HG03469 (cell line): ENCODE results near the gene FRMD4A.
"Not testable (repeated sequence)": the region's sequence is repeated elsewhere in the genome, so short reads cannot be mapped to it uniquely, and the experiment has no call there.

Source experiments
- ATAC-seq: cut with Tn5 transposase; IDR thresholded peaks from one replicate; pipeline ENCODE4 v1.9.1; 2021; ENCODE audit warnings: mild to moderate bottlenecking, moderate library complexity, moderate number of reproducible peaks; ENCODE audit not compliant: unreplicated experiment

FRMD4A gene

DNA sequence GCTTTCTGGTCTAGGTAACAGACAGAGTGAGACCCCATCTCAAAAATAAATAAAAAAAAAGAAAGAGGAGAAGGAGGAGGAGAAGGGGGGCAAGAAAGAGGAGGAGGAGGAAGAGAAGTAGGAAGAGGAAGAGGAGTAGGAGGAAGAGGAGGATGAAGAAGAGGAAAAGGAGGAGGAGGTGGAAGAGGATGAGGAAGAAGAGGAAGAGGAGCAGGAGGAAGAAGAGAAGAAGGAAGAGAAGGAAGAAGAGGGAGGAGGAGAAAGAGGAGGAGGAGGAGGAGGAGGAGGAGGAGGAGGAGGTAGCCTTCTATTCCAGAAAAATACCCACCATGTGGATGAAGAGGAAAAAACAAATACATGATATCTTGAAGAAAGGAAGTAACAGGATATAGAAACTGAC, 172.1 kb downstream of the FRMD4A start:
- no peak for ATAC-seq

DNA sequence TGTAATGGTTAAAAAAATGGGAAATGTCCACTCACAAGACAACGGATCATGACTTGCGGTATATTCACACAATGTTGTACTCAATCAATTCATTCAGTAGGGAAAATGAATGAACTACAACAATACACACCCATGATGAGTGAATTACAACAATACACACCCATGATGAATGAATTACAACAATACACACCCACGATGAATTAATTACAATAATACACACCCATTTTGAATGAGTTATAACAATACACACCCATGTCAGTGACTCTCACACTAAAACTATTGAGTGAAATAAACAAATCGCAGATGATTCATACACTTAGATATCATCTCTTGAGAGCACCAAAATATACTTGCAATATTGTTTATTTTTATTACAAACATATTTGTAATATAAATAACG, 174.6 kb downstream of the FRMD4A start:
- no peak for ATAC-seq

DNA sequence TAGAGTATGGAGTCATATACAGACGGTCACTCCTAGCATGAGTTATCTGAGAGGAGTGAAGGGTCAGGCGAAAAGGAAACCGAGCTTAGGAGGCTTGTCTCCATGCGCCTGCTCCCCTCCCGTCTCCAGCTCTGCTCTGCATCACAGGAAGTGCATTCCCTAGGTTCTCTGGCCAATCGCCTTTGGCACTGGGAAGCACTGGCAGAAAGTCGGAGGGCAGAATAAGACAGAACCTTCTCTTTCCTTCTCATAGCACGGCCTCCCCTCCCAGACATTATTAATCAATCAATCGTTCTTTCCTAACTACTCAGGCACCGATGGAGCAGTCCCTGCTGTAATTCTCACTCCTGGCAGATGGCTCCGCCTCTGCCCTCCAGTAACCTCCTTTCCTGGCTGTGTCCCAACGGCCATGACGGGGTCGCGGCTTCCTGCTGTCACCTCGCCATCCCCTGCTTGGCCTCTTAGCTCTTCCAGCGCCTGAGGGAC, 177.1 kb downstream of the FRMD4A start:
- no peak for ATAC-seq

DNA sequence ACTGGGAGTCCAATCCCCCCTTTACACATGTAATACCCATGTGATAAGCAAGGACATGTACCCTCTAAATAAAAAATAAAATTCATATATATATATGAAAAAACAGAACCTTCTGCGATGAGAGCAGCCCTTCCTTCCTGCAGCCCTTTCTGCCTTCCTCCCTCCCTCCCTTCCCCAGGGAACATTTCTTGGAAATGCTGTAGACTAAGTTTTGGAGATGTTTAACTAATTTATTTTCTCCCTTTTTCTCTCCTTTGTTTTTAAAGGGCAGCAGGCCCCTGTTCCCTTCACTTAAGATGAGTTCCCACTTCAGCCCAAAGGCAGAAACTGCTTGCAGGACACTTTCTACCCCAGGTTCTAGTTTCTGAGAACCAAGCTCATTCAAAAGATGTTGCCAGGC, 179.2 kb downstream of the FRMD4A start:
- no peak for ATAC-seq

DNA sequence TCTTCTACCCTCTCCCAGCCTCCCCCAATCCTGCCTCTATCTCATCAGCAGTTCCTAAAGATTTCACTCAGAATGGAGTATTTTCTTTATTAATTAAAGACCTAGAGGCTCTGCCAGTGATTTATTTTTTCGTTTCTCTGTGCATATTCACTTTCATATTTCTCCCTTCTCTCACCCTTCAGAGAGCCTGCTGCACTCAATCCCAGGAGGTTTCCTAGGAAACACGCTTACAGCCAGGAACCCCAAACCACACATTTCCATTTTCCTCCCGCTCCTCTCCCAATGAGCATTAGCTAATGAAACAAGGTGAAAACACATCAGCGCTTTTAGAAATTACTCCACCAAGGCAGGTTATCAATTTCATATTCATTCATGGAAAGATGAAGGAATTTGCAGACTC, 180.2 kb downstream of the FRMD4A start:
- ATAC-seq = no peak

DNA sequence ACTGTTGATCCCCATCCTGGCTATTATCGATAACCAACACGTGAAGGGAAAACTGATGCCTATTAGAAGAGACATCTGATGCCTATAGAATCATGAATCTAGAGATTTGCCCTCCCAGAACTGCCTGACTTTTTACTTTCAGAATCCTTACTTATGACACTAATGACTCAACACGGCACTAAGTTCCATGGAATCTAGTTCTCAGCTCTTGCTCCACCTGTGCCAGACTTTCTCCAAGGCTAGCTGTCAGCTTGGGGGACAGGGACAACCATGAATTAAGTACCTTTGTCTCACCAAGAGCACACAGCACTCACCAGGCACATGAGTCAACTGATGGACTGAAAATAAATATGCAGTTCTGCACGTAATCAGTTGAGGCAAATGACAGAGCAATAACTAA, 184.2 kb downstream of the FRMD4A start:
- ATAC-seq = no peak

DNA sequence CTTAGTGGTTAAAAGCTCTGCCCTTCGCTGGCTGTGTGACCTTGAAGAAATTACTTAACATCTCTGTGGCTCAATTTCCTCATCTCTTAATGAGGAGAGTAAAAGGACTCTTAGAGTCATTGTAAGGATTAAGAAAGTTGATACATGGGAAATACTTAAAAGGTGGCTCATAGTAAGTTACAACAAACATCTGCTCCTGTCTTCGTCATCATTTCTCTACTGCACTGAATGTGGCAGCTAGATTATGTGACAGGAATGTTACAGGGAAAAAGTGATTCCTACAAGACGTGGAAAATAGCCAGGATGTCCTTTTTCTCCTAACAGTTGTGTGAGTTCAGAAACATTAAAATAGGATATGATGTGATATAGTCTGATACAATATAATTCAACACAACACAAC, 184.7 kb downstream of the FRMD4A start:
- ATAC-seq = no peak

DNA sequence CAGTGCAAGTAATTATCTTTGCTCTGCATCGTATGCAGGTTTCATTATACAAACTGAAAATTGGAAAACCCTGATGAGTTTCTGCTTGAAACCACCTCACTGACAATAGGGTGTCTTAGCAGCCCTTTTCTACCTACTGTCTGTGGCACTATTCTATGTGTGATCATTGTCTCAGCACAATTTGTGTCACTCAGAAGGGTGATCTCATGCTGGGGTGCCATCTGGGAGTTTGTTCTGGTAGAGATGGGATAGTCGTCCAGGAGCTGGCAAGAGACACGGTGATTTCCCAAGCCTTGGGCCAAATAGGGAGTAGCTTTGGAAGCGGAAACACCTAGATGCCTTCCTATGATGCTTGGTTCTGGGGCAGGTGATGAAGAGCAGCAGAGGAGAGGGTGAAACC, 186.3 kb downstream of the FRMD4A start:
- ATAC-seq = no peak

DNA sequence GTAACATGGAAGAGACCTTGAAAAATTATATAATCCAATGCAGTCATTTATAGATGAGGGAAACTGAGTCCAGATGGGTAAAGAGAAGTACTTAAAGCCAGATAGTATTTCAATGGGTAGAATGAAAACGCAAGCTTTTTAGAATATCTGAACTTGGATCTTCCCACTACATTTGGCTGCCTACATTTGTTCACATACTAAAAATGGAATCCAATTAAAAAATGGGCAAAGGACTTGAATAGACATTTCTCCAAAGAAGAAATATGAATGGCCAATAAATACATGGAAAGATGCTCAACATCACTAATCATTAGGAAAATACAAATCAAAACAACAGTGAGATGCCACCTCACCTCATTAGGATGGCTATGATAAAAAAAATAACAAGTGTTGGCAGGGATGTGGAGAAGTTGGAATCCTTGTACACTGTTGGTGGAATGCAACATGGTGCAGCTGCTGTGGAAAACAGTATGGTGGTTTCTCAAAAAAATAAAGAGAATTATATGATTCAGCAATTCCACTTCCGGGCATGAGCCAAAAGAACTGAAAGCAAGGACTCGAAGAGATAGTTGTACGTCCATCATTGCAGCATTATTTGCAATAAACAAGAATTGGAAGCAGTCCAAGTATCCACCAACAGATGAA, 188.0 kb downstream of the FRMD4A start:
- no peak for ATAC-seq

DNA sequence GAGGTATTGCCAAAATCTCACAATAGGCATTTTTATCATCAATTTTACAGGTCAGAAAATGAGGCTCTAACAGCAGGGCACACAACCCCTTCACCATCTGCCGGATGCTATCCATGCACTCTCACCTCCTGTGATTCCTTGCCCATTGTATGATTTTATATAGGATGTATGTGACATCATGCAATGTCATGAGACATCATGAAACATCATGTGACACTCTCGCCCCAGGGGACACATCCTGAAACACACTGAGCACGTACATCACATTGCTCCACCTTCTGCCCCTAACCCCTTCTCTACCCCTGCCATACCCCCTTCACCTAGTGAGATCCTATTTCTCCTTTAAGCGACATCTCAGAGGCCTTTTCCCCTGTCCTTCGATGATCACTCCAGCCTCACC, 189.4 kb downstream of the FRMD4A start:
- ATAC-seq = no peak

DNA sequence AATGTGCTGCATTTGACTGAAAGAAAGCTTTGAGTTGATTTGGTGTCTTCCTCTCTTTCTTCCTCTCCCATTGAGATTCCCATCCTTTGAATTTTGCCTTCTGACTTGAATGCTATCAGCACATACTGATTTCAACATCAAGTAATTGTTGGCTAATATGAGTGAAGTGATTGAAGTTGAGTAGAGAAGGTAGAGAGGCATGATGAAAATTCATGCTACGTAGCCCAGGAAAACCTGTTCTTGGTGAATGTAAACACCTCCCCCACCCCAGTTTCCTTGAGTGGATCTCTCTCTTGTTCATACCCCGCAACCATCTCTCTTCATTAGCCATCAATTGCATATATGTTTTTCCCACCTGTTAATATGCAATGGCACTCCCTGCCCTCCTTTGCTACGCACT, 193.3 kb downstream of the FRMD4A start:
- ATAC-seq = no peak

DNA sequence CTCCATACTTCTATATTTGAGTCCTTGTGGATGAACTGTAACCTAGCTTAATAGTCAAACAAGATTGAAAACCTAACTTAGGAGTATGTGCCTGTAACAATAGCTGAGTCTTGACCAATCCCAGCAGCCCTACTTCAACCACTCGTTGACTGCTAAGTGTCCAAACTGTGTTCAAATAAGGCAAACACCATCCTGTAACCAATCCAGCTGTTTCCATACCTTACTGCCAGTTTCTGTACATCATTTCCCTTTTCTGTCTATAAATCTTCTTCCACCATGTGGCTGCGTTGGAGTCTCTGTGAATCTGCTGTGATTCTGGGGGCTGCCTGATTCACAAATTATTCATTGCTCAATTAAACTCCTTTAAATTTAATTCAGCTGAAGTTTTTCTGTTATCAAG, 195.5 kb downstream of the FRMD4A start:
- ATAC-seq = not testable (repeated sequence)

DNA sequence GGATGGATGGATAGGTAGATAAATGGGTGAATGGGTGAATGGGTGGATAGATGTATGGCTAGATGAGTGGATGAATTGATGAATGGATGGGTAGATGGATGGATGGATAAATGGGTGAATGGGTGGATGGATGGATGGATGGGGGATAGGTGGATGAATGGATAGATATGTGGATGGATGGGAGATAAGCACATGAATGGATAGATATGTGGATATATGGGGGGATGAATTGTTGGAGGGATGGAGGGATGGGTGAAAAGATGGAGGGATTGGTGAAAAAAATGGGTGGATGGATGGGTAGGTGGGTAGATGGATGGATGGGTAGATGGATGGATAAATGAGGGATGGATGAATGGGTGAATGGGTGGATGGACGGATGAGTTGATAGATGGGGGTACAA, 196.4 kb downstream of the FRMD4A start:
- no peak for ATAC-seq

DNA sequence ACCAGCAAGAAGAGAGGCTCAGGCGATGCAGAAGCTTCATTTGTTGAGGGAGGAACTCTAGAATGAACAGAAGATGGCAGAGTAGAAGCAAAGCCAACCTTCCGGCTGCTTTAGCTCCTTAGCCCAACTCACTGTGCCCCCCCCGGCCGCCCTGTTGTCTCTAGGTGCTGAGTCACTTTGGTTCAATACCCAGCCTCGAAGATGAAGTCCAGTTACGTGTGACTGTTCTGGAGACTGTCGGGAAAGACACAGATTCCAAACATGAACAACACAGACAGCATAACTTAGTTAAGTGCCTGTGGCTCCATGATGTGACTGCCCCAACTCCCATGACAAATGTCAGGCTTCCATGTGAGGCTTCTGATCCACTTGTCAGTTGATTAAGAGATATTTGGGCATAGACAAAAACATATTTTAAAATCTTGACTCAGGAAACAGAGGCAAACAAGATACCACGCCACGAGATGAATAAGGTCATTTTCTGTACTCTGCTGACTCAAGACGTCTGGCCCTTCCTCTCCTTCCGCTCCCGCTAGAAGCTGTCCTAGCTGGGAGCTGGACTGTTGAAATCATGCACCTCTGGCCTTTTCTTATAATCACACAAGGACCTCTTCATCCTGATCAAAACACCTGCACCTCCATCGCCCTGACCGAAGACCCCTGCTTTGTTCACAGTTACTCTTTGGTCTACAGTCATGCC, 199.3 kb downstream of the FRMD4A start:
- ATAC-seq = no peak

DNA sequence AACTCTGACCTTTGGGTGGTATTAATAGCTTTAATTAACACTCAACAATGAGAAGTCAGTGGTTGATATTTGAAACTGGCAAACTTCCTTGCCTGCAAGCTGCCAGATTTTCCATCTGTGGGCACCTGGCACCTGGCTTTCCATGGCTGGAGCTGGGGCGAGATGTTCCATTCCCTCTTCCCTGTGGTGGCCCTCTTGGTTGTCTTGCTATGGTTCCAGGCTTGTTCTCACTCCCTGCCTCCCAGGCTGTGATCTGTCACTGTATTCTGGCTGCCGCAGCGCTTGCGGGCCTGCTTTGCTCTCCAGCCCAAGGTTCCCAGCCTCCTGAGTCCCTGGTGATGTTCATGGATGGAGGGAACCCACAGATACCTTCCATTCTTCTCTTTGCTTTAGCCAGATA, 201.0 kb downstream of the FRMD4A start:
- ATAC-seq = no peak

DNA sequence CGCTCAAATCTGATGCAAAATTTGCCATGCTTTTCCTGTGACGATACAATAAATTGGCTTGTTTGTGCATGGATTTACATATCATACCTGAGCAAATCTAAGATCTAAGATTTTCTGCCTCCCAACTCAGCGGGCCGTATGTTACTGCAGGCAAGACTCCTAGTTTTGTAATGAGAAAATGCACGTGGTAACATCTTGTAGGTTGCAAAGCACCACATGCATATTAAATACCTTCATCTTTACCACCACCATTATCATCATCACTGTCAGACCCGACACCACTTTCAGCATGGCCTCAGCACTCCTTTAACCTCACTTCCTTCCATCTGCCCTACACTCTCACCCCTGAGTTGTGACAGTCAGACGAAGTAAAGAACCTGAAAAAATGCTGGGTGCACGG, 202.2 kb downstream of the FRMD4A start:
- no peak for ATAC-seq

DNA sequence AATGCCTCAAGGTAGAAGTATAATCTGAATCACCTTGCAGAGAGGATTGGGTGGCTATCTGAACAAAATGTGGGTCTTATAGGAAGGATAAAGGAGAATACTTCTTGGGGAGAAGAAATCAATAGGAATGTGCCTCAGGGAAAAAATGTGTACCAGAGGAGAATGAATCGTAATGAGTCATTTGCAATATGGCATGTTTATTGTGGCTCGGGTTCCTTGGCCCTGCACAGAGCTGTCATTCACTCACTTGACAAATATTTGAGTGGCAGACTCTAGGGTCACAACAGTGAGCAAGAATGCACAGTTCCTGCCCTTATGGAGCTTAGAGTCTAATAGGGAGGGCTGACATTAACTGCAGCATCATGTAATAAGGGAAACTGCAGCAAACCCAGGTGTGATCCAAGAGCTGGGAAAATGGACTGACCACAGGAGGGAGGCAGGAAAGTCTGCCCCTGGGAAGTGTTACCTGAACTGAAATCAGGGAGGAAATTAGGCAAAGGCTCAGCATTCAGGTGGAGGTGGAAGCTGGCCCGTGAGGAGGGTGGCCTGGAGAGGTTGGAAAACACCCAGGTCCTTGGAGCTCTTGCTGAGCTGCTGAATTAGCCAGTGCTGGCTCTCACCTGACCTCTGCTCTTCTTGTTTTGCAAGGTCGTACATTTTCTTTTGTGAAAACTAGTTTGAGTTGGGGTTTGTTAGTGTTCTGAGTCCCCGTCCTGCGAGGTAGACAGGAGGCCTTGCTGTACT, 203.9 kb downstream of the FRMD4A start:
- ATAC-seq = no peak

DNA sequence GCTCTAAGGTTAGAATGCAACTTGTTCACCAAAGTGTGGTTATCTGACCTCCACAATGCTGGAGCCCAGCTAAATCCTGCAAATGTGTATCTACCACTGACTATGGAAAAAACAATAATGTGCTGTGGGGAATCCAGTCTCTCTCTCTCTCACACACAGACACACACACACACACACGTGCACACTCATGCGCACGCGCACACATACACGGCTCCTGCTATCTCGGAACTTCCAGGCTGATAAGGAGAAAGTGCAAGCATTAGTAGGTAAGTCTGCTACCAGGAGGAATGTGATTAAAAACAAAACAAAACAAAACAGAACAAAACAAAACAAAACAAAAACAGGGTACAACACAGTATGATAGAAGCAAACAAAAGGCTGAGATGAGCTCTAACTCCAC, 205.2 kb downstream of the FRMD4A start:
- no peak for ATAC-seq

DNA sequence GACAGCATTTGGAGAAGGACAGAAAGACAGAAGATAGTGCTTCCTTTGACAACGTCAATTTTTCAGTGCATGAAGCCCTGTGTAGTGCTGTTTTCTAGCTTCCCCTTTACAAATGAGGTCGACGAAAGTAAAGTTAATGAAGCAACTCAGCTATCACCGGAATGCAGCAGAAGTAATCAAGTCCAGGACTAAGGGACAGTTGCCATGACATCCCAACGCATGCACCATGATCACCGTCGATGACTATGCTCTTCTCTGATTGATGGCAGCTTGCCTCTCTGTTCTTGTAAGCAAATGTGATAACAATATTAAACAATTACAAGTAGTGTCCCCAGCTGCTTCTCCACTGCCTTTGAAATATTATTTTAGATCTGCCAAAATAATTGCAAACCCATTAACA, 205.8 kb downstream of the FRMD4A start:
- no peak for ATAC-seq

DNA sequence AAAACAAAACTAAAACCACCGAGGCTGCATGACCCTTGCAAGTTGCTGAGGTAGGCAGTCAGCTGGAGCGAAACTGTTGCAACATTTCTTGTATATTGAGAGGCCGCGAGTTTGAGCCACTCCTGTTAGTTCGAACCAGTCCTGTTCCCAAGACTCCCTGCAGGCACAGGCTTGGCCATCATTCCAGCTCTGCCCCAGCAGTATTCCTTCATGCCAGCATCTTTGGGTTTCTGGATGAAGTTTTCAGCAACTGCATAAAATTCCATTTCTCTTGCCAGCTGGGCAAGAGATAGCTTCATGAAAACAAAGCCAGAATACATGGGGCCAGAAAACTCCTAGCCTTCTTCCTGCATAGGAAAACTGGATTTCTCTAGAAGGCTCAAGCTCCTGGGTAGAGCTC, 207.6 kb downstream of the FRMD4A start:
- no peak for ATAC-seq

DNA sequence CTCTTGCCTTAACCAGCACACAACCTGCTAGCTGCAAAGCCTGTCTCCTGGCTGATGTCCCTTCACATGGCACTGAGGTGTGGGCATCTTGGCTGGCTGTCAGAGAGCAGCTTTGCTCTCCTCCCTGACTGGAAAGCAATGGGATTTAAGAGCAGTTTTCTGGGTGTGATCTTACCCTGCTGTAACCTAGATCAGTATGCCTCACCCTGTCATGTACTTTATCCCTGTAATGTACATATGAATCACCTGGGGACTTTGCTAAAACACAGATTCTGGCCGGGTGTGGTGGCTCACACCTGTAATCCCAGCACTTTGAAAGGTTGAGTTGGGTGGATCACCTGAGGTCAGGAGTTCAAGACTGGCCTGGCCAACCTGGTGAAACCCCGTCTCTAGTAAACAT, 209.9 kb downstream of the FRMD4A start:
- ATAC-seq = no peak

DNA sequence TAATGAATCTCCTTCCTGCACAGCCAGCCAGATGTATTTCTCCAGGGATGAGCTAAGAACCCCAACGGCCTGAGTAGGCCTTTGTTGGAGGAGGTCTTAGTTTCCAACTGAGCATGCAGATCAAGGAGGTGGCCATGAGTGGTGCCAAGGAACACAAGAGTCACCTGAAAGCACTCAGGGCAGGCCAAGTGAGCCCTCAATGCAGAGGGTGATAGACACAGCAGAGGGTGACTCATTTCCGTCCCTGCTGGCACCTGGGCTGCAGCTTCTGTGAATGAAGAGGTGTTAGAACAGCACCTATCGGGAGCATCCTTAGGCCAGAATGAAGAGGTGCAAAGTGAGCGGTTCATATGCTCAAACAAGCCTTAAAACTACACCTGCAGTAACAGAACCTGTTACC, 211.8 kb downstream of the FRMD4A start:
- ATAC-seq = no peak
